HG03558 (cell line): Measurements from ENCODE around the gene SLC5A1.
"Not testable (repeated sequence)": the region's sequence is repeated elsewhere in the genome, so short reads cannot be mapped to it uniquely, and the experiment has no call there.

Source experiments
- ATAC-seq: cut with Tn5 transposase; IDR thresholded peaks from one replicate; pipeline ENCODE4 v1.9.1; 2021; ENCODE audit warnings: moderate number of reproducible peaks; ENCODE audit not compliant: unreplicated experiment; ENCODE audit errors: extremely low read depth

The SLC5A1 gene

GRCh38 chr22:32138576-32138975, 95.5 kb downstream of the SLC5A1 start:
- not testable (repeated sequence) for ATAC-seq

GRCh38 chr22:32140688-32141087, 97.6 kb downstream of the SLC5A1 start:
- not testable (repeated sequence) for ATAC-seq

GRCh38 chr22:32142600-32142999, 99.5 kb downstream of the SLC5A1 start:
- ATAC-seq = no peak

- no peak for ATAC-seq
These were observed 101.6 kb downstream of the SLC5A1 start for GRCh38 chr22:32144496-32145274.

GRCh38 chr22:32147128-32147527, 104.1 kb downstream of the SLC5A1 start:
- ATAC-seq = not testable (repeated sequence)

- not testable (repeated sequence) for ATAC-seq
These were observed 105.3 kb downstream of the SLC5A1 start for GRCh38 chr22:32148372-32148771.

- not testable (repeated sequence) for ATAC-seq
These were observed 107.6 kb downstream of the SLC5A1 start for GRCh38 chr22:32150647-32151046.

- not testable (repeated sequence) for ATAC-seq
These were observed 108.6 kb downstream of the SLC5A1 start for GRCh38 chr22:32151641-32152040.

- ATAC-seq = not testable (repeated sequence)
These were observed 111.7 kb downstream of the SLC5A1 start for GRCh38 chr22:32154727-32155126.

- not testable (repeated sequence) for ATAC-seq
These were observed 114.6 kb downstream of the SLC5A1 start for GRCh38 chr22:32157632-32158031.

GRCh38 chr22:32158712-32159533, 115.9 kb downstream of the SLC5A1 start, which contains the start of gene C22orf42:
C22orf42 (minus strand) TSS chr22:32159303; CDS start chr22:32159215, 88 bp downstream.
- no peak for ATAC-seq

GRCh38 chr22:32160411-32160810, 117.3 kb downstream of the SLC5A1 start:
- ATAC-seq = not testable (repeated sequence)
